HEK293 (cell line): Measurements from ENCODE around the gene IL34.

ENCODE experiments used
- CTCF ChIA-PET: fragments of 350-600 bp; formaldehyde crosslinking; extraction: SDS; loops from one replicate; lab custom pipeline; 2021; ENCODE audit warnings: antibody characterized with exemption; lab: Yijun Ruan, JAX
- POLR2A ChIA-PET: fragments of 300-600 bp; formaldehyde crosslinking; extraction: SDS; loops from one replicate; lab custom pipeline; 2020; ENCODE audit warnings: antibody characterized with exemption, inconsistent platforms; lab: Yijun Ruan, JAX
- H3K27ac ChIP-seq: fragments of 200-500 bp; sonication (Bioruptor generic); 2 replicates; pipeline ENCODE4 v1.5.1; 2014; ENCODE audit warnings: low read depth, low read length, control low read depth, inconsistent platforms; ENCODE audit errors: extremely low read depth
- H3K36me3 ChIP-seq, 2 experiments: fragments of 200-500 bp in 1 of 2; sonication (Bioruptor generic) in 1 of 2; 1 replicate in 1 of 2; 2 replicates in 1 of 2; pipeline ENCODE4 v1.5.1; 2014 to 2017; ENCODE audit warnings: inconsistent platforms in 2 of 2, low read length in 2 of 2; ENCODE audit not compliant: control insufficient read depth in 2 of 2, insufficient read depth in 1 of 2
- H3K4me1 ChIP-seq: fragments of 200-500 bp; sonication (Bioruptor generic); 2 replicates; pipeline ENCODE4 v1.5.1; 2014; ENCODE audit warnings: mild to moderate bottlenecking, low read length, inconsistent platforms; ENCODE audit not compliant: control insufficient read depth, insufficient read depth
- H3K4me3 ChIP-seq: 2 replicates; pipeline ENCODE4 v1.5.1; 2011; ENCODE audit warnings: low read depth, mild to moderate bottlenecking, control low read depth, low read length, moderate library complexity
- H3K9me3 ChIP-seq: fragments of 200-500 bp; sonication (Bioruptor generic); 2 replicates; pipeline ENCODE4 v1.5.1; 2014; ENCODE audit warnings: low read depth, low read length, inconsistent platforms; ENCODE audit not compliant: control insufficient read depth, insufficient read depth
- EGR2 ChIP-seq: fragments of 450-650 bp; formaldehyde crosslinking; IDR thresholded peaks from 2 replicates; pipeline ENCODE4 v1.5.1; 2016; ENCODE audit warnings: low read depth, missing biosample characterization, missing genetic modification characterization
- KLF9 ChIP-seq: fragments of 450-650 bp; formaldehyde crosslinking; IDR thresholded peaks from 2 replicates; pipeline ENCODE4 v1.5.1; 2016; ENCODE audit warnings: missing biosample characterization, missing genetic modification characterization, low read depth
- YY2 ChIP-seq: fragments of 450-650 bp; formaldehyde crosslinking; IDR thresholded peaks from 2 replicates; pipeline ENCODE4 v1.5.1; 2016; ENCODE audit warnings: missing biosample characterization, missing genetic modification characterization
- ZNF571 ChIP-seq: fragments of 450-650 bp; formaldehyde crosslinking; IDR thresholded peaks from 2 replicates; pipeline ENCODE4 v1.5.0; 2017; ENCODE audit warnings: missing biosample characterization, missing genetic modification characterization
- ZSCAN30 ChIP-seq: fragments of 450-650 bp; IDR thresholded peaks from 2 replicates; pipeline ENCODE4 v1.5.1; 2018; ENCODE audit warnings: missing biosample characterization, mild to moderate bottlenecking, missing genetic modification characterization, moderate library complexity

The IL34 gene

DNA sequence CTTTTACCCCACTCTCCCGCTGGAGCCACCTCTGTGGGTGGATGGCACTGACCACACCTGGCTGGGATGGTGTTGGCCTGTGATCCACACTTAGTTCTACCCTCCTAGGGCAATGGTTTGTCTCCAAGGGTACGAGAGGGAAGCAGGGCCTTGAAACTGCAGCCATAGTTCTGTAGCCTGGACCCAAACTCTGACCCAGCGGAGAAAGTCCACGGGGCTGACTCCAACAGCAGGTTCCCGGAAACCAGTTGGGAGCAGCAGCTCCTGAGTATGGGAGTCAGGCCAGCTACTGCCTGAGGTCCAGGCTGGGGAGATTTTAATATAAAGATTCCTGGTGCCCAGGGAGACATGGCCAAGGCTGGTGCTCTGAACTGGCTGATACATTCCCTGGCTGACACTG is 63.1 kb downstream of the IL34 start:
- CTCF ChIA-PET: no interaction called here
- POLR2A ChIA-PET: interaction anchor here (0.7 kb wide), 1 partner anchor 40 kb away, joined by 4 read pairs; no protein-coding TSS in a partner anchor
- no peak overlapping the region for H3K27ac ChIP-seq

DNA sequence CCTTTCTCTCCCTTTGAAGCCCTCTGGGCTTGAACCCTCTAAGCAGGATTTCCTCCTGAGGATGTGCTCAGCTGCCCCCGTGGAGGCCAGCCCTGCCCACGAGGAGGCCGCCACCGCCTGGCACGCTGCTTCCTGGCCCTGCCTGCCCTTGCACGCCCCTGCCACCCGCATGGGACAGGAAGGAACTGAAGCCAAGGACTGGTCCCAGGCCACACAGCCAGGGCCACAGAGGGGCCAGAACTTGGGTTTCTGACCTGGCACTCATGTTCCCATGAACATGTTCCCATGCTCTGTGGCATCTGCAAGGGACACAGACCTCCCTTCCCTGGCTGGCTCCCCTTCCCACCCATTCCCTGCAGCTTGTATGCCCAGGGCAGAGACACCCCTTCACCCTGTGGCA is 63.6 kb downstream of the IL34 start:
- H3K36me3 ChIP-seq: no peaks in the 10 kb centered on the region
- no peak for TF ChIP-seq YY2 (tag by site-specific recombination)
- 0 out of 2 replicates have a peak, but pooled peaks have one; percentile 6 for TF ChIP-seq EGR2
- ChIA-PET CTCF (no interaction called here), POLR2A (no interaction called here)
- H3K4me1 ChIP-seq: no peaks in the 10 kb centered on the region; the same call in 1 of the 2 replicates
- no peak overlapping the region for H3K27ac ChIP-seq
- H3K4me3 ChIP-seq: no peak overlapping the region
- H3K9me3 ChIP-seq: no peaks in the 10 kb centered on the region

More for the DNA sequence above, 63.1 kb downstream of the IL34 start:
- TF ChIP-seq ZNF571 (tag by site-specific recombination) (no peak), KLF9 (tag by site-specific recombination) (no peak), ZSCAN30 (tag by site-specific recombination) (no peak)
- Histone ChIP-seq H3K9me3 (no peaks in the 10 kb centered on the region), H3K36me3 (no peaks in the 10 kb centered on the region), H3K4me3 (no peak overlapping the region), H3K4me1 (no peaks in the 10 kb centered on the region)
